OCI-LY1 (cell line): ENCODE data around the gene TPPP.
"Not testable (repeated sequence)": the region's sequence is repeated elsewhere in the genome, so short reads cannot be mapped to it uniquely, and the experiment has no call there.

Experiments used
- EZH2 ChIP-seq: fragments of 200-600 bp; sonication (generic), shearing (Covaris generic); IDR thresholded peaks from 2 replicates; pipeline ENCODE4 v1.8.0; 2017; ENCODE audit warnings: borderline replicate concordance, mixed run types, mild to moderate bottlenecking, antibody characterized with exemption, low read length, moderate library complexity, mixed read lengths
- TF ChIP-seq, protein P1 (sequence below): fragments of 200-600 bp; sonication (generic), shearing (Covaris generic); IDR thresholded peaks from 2 replicates; pipeline ENCODE4 v1.5.1; 2017; ENCODE audit warnings: mild to moderate bottlenecking, antibody characterized with exemption, low read length, moderate library complexity, mixed read lengths

DNA sequence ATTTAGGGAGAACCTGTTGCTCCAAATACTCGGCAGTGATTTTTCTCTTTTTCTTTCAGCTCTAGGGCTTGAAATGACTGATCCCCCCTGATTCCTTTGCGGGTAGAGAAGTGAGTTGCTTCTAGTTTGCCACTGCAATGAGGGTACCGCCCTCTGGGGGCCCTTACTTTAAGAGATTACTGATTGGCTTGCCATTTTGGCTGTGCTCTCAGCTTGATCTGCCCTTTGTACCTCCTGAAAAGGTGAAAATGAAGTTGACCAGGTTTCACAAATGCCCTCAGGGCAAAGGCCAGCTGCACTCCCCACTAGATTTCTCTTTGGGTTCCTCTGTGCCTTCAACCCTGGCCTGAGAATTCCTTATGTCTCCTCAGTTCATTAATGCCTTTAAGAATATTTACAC lies 20.5 kb upstream of the TPPP start:
- TF ChIP-seq, protein P1, sequence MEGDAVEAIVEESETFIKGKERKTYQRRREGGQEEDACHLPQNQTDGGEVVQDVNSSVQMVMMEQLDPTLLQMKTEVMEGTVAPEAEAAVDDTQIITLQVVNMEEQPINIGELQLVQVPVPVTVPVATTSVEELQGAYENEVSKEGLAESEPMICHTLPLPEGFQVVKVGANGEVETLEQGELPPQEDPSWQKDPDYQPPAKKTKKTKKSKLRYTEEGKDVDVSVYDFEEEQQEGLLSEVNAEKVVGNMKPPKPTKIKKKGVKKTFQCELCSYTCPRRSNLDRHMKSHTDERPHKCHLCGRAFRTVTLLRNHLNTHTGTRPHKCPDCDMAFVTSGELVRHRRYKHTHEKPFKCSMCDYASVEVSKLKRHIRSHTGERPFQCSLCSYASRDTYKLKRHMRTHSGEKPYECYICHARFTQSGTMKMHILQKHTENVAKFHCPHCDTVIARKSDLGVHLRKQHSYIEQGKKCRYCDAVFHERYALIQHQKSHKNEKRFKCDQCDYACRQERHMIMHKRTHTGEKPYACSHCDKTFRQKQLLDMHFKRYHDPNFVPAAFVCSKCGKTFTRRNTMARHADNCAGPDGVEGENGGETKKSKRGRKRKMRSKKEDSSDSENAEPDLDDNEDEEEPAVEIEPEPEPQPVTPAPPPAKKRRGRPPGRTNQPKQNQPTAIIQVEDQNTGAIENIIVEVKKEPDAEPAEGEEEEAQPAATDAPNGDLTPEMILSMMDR: not testable (repeated sequence)
- TF ChIP-seq EZH2: not testable (repeated sequence)
